Nucleus accumbens (tissue), 56 donors: Measurements from ENCODE around the gene CENPB.
"Not testable (repeated sequence)": the region's sequence is repeated elsewhere in the genome, so short reads cannot be mapped to it uniquely, and the experiment has no call there.

Source experiments
- DNase-seq, 56 donors: peaks; one replicate each; lab custom pipeline; 2025; lab: John Stamatoyannopoulos, UW

CENPB gene

GRCh38 chr20:3795511-3796468 lies 9.2 kb upstream of the CENPB start, which contains the start of gene CDC25B:
TSS of gene CDC25B (plus strand) at chr20:3796310. CDS start at chr20:3796532, 222 bp downstream.
- DNase-seq: peak; percentile 61 to 97 (median 92)

GRCh38 chr20:3794701-3795420 lies 8.3 kb upstream of the CENPB start:
- DNase-seq: no peak

GRCh38 chr20:3794168-3794567 lies 7.6 kb upstream of the CENPB start:
- DNase-seq: not testable (repeated sequence)

GRCh38 chr20:3789201-3789600 lies 2.7 kb upstream of the CENPB start:
- DNase-seq: not testable (repeated sequence)

- DNase-seq: no peak
Measured at GRCh38 chr20:3788685-3789155, 2.2 kb upstream of the CENPB start.

- DNase-seq: no peak
Measured at GRCh38 chr20:3787324-3788014, 929 bp upstream of the CENPB start.

GRCh38 chr20:3786126-3786484 lies 435 bp downstream of the CENPB start:
- peak in 21 of 56 donors; percentile 19 to 59 (median 33) for DNase-seq

GRCh38 chr20:3785240-3786125 lies 1.1 kb downstream of the CENPB start:
- DNase-seq: peak in 1 of 56 donors; percentile 20

- DNase-seq: no peak
Measured at GRCh38 chr20:3784863-3785239, 1.7 kb downstream of the CENPB start.

- no peak for DNase-seq
Measured at GRCh38 chr20:3784216-3784853, 2.2 kb downstream of the CENPB start.

GRCh38 chr20:3783511-3784195 lies 2.9 kb downstream of the CENPB start:
- DNase-seq: peak in 4 of 56 donors; percentile 14 to 42 (median 25)

GRCh38 chr20:3783068-3783489 lies 3.5 kb downstream of the CENPB start:
- DNase-seq: no peak

GRCh38 chr20:3782597-3782996 lies 3.9 kb downstream of the CENPB start:
- no peak for DNase-seq

- DNase-seq: peak in 53 of 56 donors; percentile 18 to 90 (median 69)
Measured at GRCh38 chr20:3781153-3781910, 5.2 kb downstream of the CENPB start, which contains the start of gene SPEF1. TSS of gene SPEF1 (minus strand) at chr20:3781448. CDS start at chr20:3781287, 161 bp downstream.

- DNase-seq: peak in 12 of 56 donors; percentile 15 to 55 (median 37)
Measured at GRCh38 chr20:3778976-3779375, 7.6 kb downstream of the CENPB start.

- peak in 3 of 56 donors; percentile 21 to 53 (median 41) for DNase-seq
Measured at GRCh38 chr20:3777716-3778629, 8.6 kb downstream of the CENPB start.

- no peak for DNase-seq
Measured at GRCh38 chr20:3777381-3777715, 9.2 kb downstream of the CENPB start.
